Measurements from ENCODE around the gene CWC27.

Gene CWC27

GRCh38 chr5:65026816-65027548, 258.3 kb downstream of the CWC27 start:
- no peak for DNase-seq (ENCODE audit: low spot score)
- no peak for TF ChIP-seq CTCF (IDR thresholded peaks at IDR 0.05; ENCODE audit: extremely low read depth, missing control alignments)

- no peak for TF ChIP-seq CTCF (IDR thresholded peaks at IDR 0.05; ENCODE audit: extremely low read depth, missing control alignments)
- no peak for DNase-seq (ENCODE audit: low spot score)
Observed at GRCh38 chr5:65029178-65029577, 260.4 kb downstream of the CWC27 start.

DNA sequence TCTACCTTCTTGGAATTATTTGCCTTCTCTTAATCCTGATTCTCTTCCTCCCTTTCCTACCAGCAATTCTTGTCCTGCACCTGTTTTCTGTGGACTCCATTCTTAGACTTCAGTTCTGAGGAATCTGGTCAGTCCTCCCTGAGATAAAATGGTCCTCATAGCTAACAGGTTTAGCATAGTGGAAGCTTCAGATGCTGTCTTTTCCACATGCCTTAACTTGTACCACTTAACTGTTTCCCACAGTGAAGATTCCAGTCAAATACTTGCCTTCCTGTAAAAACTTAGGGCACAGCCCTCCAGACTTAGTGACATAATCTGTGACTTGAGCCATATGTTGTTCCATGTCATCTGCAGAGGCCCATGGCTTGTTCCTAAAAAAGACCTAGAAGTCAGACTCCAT, 261.3 kb downstream of the CWC27 start:
- no peak for DNase-seq (ENCODE audit: low spot score)
- no peak for TF ChIP-seq CTCF (IDR thresholded peaks at IDR 0.05; ENCODE audit: extremely low read depth, missing control alignments)

- no peak for DNase-seq (ENCODE audit: low spot score)
- TF ChIP-seq CTCF (IDR thresholded peaks at IDR 0.05; ENCODE audit: extremely low read depth, missing control alignments), result no peak
Observed at GRCh38 chr5:65032250-65032649, 263.5 kb downstream of the CWC27 start.

GRCh38 chr5:65034029-65034812, 265.5 kb downstream of the CWC27 start:
- no peak for DNase-seq (ENCODE audit: low spot score)
- no peak for TF ChIP-seq CTCF (IDR thresholded peaks at IDR 0.05; ENCODE audit: extremely low read depth, missing control alignments)

DNA sequence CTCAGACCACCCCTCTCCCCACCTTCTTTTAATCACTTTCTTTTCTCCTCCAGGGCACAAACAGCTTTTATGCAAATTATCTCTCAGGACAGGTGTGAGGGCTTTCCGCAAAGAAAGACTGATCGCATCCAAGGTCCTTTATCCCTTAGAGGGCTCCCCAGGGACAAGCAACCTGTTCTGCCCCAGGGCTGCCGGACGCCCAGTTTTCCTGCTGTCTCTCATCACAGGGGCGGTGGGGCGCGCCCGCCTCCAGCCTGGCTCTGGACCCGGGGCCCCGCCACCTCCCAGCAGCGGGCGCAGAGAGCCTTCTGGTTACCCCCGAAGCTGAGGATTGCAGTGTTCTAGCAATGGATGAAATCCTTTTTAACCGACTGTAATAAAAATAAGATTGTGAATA, 266.1 kb downstream of the CWC27 start:
- TF ChIP-seq CTCF (IDR thresholded peaks at IDR 0.05; ENCODE audit: extremely low read depth, missing control alignments), result no peak
- no peak for DNase-seq (ENCODE audit: low spot score)

Data from GM20000 (cell line).